ENCODE results near the gene GRIK3. TPM values are rescaled to one million over a fixed set of nuclear protein-coding genes. Genes with fewer than 3 reads are reported as not detected.

The GRIK3 gene
- polyA plus RNA-seq, 1 donor (not counting 4 experiments of a cell fraction or from before 2014, with no cell fraction given) = not detected

DNA sequence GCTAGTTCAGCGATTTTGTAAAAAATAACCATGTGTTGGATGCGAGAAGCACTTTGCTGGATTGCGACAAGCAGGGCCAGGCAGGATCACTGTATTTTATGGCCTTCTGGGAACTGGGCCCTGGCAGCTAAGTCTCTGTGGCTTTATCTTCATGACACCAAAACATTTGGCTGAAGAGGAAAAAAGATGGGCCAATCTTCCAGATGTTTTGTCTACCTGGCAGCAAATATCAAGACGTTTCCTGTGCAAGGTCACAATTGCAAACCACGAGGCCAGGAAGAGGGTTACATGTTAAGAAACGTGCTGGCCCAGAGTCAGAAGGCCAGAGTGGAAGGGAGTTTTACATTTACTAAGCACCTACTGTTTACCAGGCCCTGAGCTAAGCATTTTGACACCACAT, 22.1 kb downstream of the GRIK3 start:
- Histone ChIP-seq H3K27me3 (ENCODE audit: control insufficient read depth, extremely low read depth, insufficient read depth, low read length) (no peaks in the 10 kb centered on the region), H3K9me1 (ENCODE audit: control insufficient read depth, extremely low read depth, insufficient read depth, low read length) (no peaks in the 10 kb centered on the region), H3K4me1 (ENCODE audit: control insufficient read depth, extremely low read depth, insufficient read depth, low read length) (no peaks in the 10 kb centered on the region), H3K4me3 (ENCODE audit: control insufficient read depth in 2 of 3, extremely low read depth in 1 of 3, insufficient read depth in 2 of 3, low read depth in 1 of 3, low read length in 3 of 3) (no peak overlapping the region), H2AFZ (ENCODE audit: control insufficient read depth, low read length) (no peak overlapping the region), H4K20me1 (ENCODE audit: control insufficient read depth, extremely low read depth, insufficient read depth, low read length) (no peaks in the 10 kb centered on the region), H3K79me2 (ENCODE audit: control insufficient read depth, insufficient read depth, low read length) (no peaks in the 10 kb centered on the region), H3K4me2 (ENCODE audit: control insufficient read depth, extremely low read depth, insufficient read depth, low read depth, low read length) (no peak overlapping the region), H3K9ac (ENCODE audit: control insufficient read depth, extremely low read depth, insufficient read depth, low read length) (no peak overlapping the region), H3K9me3 (ENCODE audit: control insufficient read depth, low read depth, low read length) (no peaks in the 10 kb centered on the region), H3K27ac (ENCODE audit: control insufficient read depth, insufficient read depth, low read length) (no peak overlapping the region), H3K36me3 (ENCODE audit: control insufficient read depth in 2 of 2, extremely low read depth in 1 of 2, insufficient read depth in 2 of 2, low read length in 2 of 2) (no peaks in the 10 kb centered on the region)
- dilution Hi-C loops (cut with MboI; ENCODE audit: extremely low pct_ligation_motif_present, low sequenced_read_pairs) = no loop called here
- FAIRE-seq = no peak
- no peak for DNase-seq (ENCODE audit: low read depth, low spot score)
- TF ChIP-seq, protein P1, sequence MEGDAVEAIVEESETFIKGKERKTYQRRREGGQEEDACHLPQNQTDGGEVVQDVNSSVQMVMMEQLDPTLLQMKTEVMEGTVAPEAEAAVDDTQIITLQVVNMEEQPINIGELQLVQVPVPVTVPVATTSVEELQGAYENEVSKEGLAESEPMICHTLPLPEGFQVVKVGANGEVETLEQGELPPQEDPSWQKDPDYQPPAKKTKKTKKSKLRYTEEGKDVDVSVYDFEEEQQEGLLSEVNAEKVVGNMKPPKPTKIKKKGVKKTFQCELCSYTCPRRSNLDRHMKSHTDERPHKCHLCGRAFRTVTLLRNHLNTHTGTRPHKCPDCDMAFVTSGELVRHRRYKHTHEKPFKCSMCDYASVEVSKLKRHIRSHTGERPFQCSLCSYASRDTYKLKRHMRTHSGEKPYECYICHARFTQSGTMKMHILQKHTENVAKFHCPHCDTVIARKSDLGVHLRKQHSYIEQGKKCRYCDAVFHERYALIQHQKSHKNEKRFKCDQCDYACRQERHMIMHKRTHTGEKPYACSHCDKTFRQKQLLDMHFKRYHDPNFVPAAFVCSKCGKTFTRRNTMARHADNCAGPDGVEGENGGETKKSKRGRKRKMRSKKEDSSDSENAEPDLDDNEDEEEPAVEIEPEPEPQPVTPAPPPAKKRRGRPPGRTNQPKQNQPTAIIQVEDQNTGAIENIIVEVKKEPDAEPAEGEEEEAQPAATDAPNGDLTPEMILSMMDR (optimal IDR thresholded peaks at IDR 0.05 in 1 of 3, IDR thresholded peaks at IDR 0.05 in 1 of 3, conservative IDR thresholded peaks at IDR 0.05 in 1 of 3; ENCODE audit: extremely low read depth in 1 of 3, insufficient read depth in 2 of 3, low read length in 3 of 3) = no peak
- TF ChIP-seq EZH2 (IDR thresholded peaks at IDR 0.05; ENCODE audit: low read length) = no peak

DNA sequence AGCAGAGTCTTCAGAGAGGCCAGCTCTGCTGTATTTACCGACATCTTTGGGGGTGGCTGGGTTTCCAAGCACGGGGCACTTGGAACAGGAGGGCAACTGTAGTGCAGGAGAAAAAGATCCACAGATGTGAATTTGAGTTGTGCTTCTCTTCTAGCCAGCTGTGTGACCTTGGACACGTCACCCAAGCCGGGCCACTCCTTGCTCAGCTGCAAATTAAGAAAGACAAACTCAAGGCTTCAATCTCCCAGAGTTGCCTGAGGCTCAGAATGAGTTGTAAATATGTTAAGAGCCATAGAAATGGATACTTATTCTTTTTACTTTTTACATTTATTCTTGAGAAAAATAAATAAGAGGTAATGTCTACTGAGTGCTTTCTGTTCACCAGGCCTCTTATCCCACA, 24.3 kb downstream of the GRIK3 start:
- Histone ChIP-seq H3K4me1 (ENCODE audit: control insufficient read depth, extremely low read depth, insufficient read depth, low read length) (no peaks in the 10 kb centered on the region), H3K27me3 (ENCODE audit: control insufficient read depth, extremely low read depth, insufficient read depth, low read length) (no peaks in the 10 kb centered on the region), H3K27ac (ENCODE audit: control insufficient read depth, insufficient read depth, low read length) (no peak overlapping the region), H3K36me3 (ENCODE audit: control insufficient read depth in 2 of 2, extremely low read depth in 1 of 2, insufficient read depth in 2 of 2, low read length in 2 of 2) (no peaks in the 10 kb centered on the region), H3K79me2 (ENCODE audit: control insufficient read depth, insufficient read depth, low read length) (no peaks in the 10 kb centered on the region), H3K9me3 (ENCODE audit: control insufficient read depth, low read depth, low read length) (no peaks in the 10 kb centered on the region), H2AFZ (ENCODE audit: control insufficient read depth, low read length) (no peak overlapping the region), H3K9me1 (ENCODE audit: control insufficient read depth, extremely low read depth, insufficient read depth, low read length) (no peaks in the 10 kb centered on the region), H4K20me1 (ENCODE audit: control insufficient read depth, extremely low read depth, insufficient read depth, low read length) (no peaks in the 10 kb centered on the region), H3K9ac (ENCODE audit: control insufficient read depth, extremely low read depth, insufficient read depth, low read length) (no peak overlapping the region), H3K4me2 (ENCODE audit: control insufficient read depth, extremely low read depth, insufficient read depth, low read depth, low read length) (no peak overlapping the region), H3K4me3 (ENCODE audit: control insufficient read depth in 2 of 3, extremely low read depth in 1 of 3, insufficient read depth in 2 of 3, low read depth in 1 of 3, low read length in 3 of 3) (no peak overlapping the region)
- FAIRE-seq (no peak), DNase-seq (ENCODE audit: low read depth, low spot score) (no peak)
- TF ChIP-seq, protein P1 (optimal IDR thresholded peaks at IDR 0.05 in 1 of 3, IDR thresholded peaks at IDR 0.05 in 1 of 3, conservative IDR thresholded peaks at IDR 0.05 in 1 of 3; ENCODE audit: extremely low read depth in 1 of 3, insufficient read depth in 2 of 3, low read length in 3 of 3) = no peak
- no peak for TF ChIP-seq EZH2 (IDR thresholded peaks at IDR 0.05; ENCODE audit: low read length)
- dilution Hi-C loops (cut with MboI; ENCODE audit: extremely low pct_ligation_motif_present, low sequenced_read_pairs) = no loop called here
